Testis (tissue), 2 donors: ENCODE results near the gene PNPLA2.

Experiments
- POLR2A ChIP-seq: fragments of 450-650 bp; IDR thresholded peaks from one replicate; pipeline ENCODE4 v1.6.1; 2017; ENCODE audit warnings: antibody characterized with exemption, mild to moderate bottlenecking, moderate library complexity
- TF ChIP-seq, protein P1 (sequence below), 3 experiments: fragments of 450-650 bp in 2 of 3; fragments of 200-600 bp in 1 of 3; sonication (generic) in 1 of 3; IDR thresholded peaks; one replicate each; pipeline ENCODE4 v1.5.1; 2016 to 2019; ENCODE audit warnings: antibody characterized with exemption in 3 of 3, mild to moderate bottlenecking in 2 of 3, moderate library complexity in 1 of 3

DNA sequence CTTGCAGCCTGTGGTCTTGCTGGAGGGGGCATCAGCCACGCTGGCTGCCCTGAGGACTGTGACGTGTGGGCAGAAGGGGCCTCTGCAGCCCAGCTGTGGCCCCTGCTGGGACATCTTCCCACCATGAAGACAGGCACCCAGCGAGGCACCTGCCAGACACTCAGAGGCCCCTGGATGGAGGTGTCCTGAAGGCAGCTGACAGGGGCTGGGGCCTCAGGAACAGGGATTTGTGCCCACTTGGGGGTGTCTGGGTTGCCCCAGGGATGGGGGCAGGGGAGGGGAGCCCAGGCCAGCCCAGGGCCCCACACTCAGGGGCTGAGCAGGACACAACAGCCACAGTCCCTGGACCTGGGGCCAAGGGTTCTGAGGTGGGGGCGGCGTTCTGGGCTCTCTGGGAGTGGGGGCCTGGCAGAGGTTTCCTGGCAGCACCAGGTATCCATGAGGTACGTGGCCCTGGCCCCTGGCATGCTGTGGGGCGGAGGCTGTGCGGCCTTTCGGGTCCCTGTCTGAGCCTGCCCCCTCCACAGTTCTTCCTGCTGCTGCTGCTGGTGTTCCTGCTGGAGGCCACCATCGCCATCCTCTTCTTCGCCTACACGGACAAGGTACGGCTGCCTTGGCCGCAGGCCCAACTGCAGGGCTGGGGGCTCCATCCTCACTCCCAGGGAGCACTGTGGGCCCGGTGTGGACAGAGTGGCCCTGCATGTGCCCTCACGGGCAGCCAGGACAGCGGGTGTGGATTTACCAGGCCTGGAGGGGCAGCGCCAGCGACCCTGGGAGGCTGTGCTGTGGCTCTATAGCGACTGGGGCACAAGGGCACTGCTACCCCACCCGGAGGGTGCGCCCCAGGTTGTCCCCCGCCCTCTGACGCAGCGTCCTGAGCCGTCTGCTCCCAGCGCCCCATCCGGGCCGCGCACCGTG, 45.5 kb downstream of the PNPLA2 start:
- no peak for TF ChIP-seq POLR2A
- TF ChIP-seq, protein P1, sequence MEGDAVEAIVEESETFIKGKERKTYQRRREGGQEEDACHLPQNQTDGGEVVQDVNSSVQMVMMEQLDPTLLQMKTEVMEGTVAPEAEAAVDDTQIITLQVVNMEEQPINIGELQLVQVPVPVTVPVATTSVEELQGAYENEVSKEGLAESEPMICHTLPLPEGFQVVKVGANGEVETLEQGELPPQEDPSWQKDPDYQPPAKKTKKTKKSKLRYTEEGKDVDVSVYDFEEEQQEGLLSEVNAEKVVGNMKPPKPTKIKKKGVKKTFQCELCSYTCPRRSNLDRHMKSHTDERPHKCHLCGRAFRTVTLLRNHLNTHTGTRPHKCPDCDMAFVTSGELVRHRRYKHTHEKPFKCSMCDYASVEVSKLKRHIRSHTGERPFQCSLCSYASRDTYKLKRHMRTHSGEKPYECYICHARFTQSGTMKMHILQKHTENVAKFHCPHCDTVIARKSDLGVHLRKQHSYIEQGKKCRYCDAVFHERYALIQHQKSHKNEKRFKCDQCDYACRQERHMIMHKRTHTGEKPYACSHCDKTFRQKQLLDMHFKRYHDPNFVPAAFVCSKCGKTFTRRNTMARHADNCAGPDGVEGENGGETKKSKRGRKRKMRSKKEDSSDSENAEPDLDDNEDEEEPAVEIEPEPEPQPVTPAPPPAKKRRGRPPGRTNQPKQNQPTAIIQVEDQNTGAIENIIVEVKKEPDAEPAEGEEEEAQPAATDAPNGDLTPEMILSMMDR (IDR thresholded peaks at IDR 0.05) = no peak
